K562 (cell line): ENCODE measurements around the gene GADD45B. TPM values are rescaled to one million over a fixed set of nuclear protein-coding genes. Genes with fewer than 3 reads are reported as not detected.

ENCODE experiments used
- ATAC-seq: fragments of 200-7000 bp; cut with Tn5 transposase; 3 replicates; pipeline ENCODE4 v1.9.1; 2020; ENCODE audit warnings: moderate library complexity
- BruUV-seq: library from RNA; stranded (reverse); fragments of 400-500 nt; replicated peaks from 2 replicates; lab custom pipeline; 2021; lab: Mats Ljungman, UMichigan
- CTCF ChIA-PET: fragments of 300-600 bp; formaldehyde crosslinking; extraction: SDS; loops from one replicate; lab custom pipeline; 2021; ENCODE audit warnings: low intra/inter-chr PET ratio; lab: Yijun Ruan, JAX
- POLR2A ChIA-PET: fragments of 300-600, 350-650 bp; sonication (Branson Sonifier 250); formaldehyde crosslinking; extraction: SDS; loops from one replicate; lab custom pipeline; 2021; ENCODE audit warnings: antibody characterized with exemption, inconsistent platforms; lab: Yijun Ruan, JAX
- DNase-seq, 4 experiments: peaks; one replicate each; pipeline versions ENCODE4 v3.0.0 to v3.0.0-alpha.2; 2011 to 2018; ENCODE audit warnings: low spot score in 3 of 4, mixed read lengths in 3 of 4; ENCODE audit errors: extremely low read depth in 1 of 4
- FAIRE-seq: peaks from 2 replicates; lab custom pipeline; 2011; peaks lifted over from hg19 to GRCh38; lab: Jason Lieb, UNC
- H2AFZ ChIP-seq: 2 replicates; pipeline ENCODE4 v1.6.0; 2011; ENCODE audit warnings: low read depth, low read length, control low read depth, inconsistent platforms
- H3K27ac ChIP-seq: fragments of 200-600 bp; 3 replicates; pipeline ENCODE4 v1.8.0; 2011; ENCODE audit warnings: low read depth, mild to moderate bottlenecking, control low read depth, inconsistent platforms, low read length, moderate library complexity, mixed read lengths; ENCODE audit errors: extremely low read depth
- H3K27me3 ChIP-seq, 2 experiments: fragments of 300-600 bp in 1 of 2; 2 replicates in 1 of 2; 3 replicates in 1 of 2; pipeline versions ENCODE4 v1.6.0 to v1.8.0; 2011; ENCODE audit warnings: inconsistent platforms in 2 of 2, low read length in 2 of 2, mild to moderate bottlenecking in 1 of 2, mixed read lengths in 1 of 2, moderate library complexity in 1 of 2; ENCODE audit not compliant: control insufficient read depth in 2 of 2, insufficient read depth in 2 of 2
- H3K36me3 ChIP-seq: fragments of 300-600 bp; 3 replicates; pipeline ENCODE4 v1.8.0; 2011; ENCODE audit warnings: mild to moderate bottlenecking, low read length, inconsistent platforms; ENCODE audit not compliant: control insufficient read depth, insufficient read depth
- H3K4me1 ChIP-seq, 2 experiments: fragments of 200-600 bp in 1 of 2; replicated peaks in 1 of 2; 2 replicates in 1 of 2; 3 replicates in 1 of 2; pipeline versions ENCODE4 v1.5.1 to v1.8.0; 2011; ENCODE audit warnings: inconsistent platforms in 2 of 2, low read length in 2 of 2, mild to moderate bottlenecking in 1 of 2, mixed read lengths in 1 of 2, moderate library complexity in 1 of 2; ENCODE audit not compliant: control insufficient read depth in 2 of 2, insufficient read depth in 2 of 2
- H3K4me2 ChIP-seq: 2 replicates; pipeline ENCODE4 v1.6.1; 2011; ENCODE audit warnings: low read length, control low read depth, inconsistent platforms, mixed read lengths; ENCODE audit not compliant: insufficient read depth
- H3K4me3 ChIP-seq: fragments of 200-600 bp; sonication (generic), shearing (Covaris generic); 2 replicates; pipeline ENCODE4 v1.5.1; 2016; ENCODE audit warnings: control low read depth, inconsistent platforms
- H3K79me2 ChIP-seq: fragments of 200-600 bp; 3 replicates; pipeline ENCODE4 v1.8.0; 2011; ENCODE audit warnings: low read length, inconsistent platforms; ENCODE audit not compliant: control insufficient read depth, insufficient read depth
- H3K9ac ChIP-seq, 2 experiments: 2 replicates each; pipeline versions ENCODE4 v1.6.0 to v1.6.1; 2011; ENCODE audit warnings: low read depth in 2 of 2, low read length in 2 of 2, control low read depth in 1 of 2, inconsistent platforms in 1 of 2, mild to moderate bottlenecking in 1 of 2, mixed read lengths in 1 of 2; ENCODE audit not compliant: insufficient read depth in 1 of 2
- H3K9me1 ChIP-seq: one replicate; pipeline ENCODE4 v1.6.0; 2011; ENCODE audit warnings: inconsistent platforms, mild to moderate bottlenecking, low read length, moderate library complexity; ENCODE audit not compliant: control insufficient read depth, insufficient read depth
- H3K9me3 ChIP-seq: replicated peaks from 2 replicates; pipeline ENCODE4 v1.5.1; 2011; ENCODE audit warnings: low read depth, low read length, inconsistent platforms; ENCODE audit not compliant: control insufficient read depth, insufficient read depth
- H4K20me1 ChIP-seq: replicated peaks from 2 replicates; pipeline ENCODE4 v1.6.1; 2011; ENCODE audit warnings: low read length, inconsistent platforms, mixed read lengths; ENCODE audit not compliant: control insufficient read depth, insufficient read depth
- SMARCB1 ChIP-seq: IDR thresholded peaks from 2 replicates; pipeline ENCODE4 v1.6.1; 2011; ENCODE audit warnings: improper control_type of control experiment, low read depth; ENCODE audit not compliant: insufficient read length
- ZKSCAN1 ChIP-seq: fragments of 150-350 bp; IDR thresholded peaks from 2 replicates; pipeline ENCODE4 v1.6.1; 2016; ENCODE audit warnings: low read depth, low read length
- ZNF263 ChIP-seq: sonication (generic); formaldehyde crosslinking; IDR thresholded peaks from 2 replicates; pipeline ENCODE4 v1.8.0; 2022; ENCODE audit warnings: mild to moderate bottlenecking, missing genetic modification reagents, borderline replicate concordance
- WGBS: fragments of 100-300 bp; shearing (Covaris generic); methylation state at CpG from one replicate; pipeline ENCODE4 v1.1.6; 2016; ENCODE audit warnings: low coverage, mixed read lengths; ENCODE audit not compliant: insufficient coverage; ENCODE audit errors: missing lambda C conversion rate; 5-methylcytosine and 5-hydroxymethylcytosine counted together
- in situ Hi-C: fragments of 300-500 bp; cut with MboI; formaldehyde crosslinking; loops from 4 replicates; pipeline ENCODE4 v1.15.0; 2018; ENCODE audit warnings: inconsistent platforms, mixed read lengths
- intact Hi-C: fragments of 100-400 bp; cut with micrococcal nuclease; formaldehyde crosslinking; loops from 2 replicates; pipeline ENCODE4 v1.14.2; 2022
- polyA plus RNA-seq, 8 experiments: library from polyadenylated mRNA; depleted of rRNA in 4 of 8; stranded (reverse) in 5 of 8; unstranded in 3 of 8; fragments of >200 nt; fragmentation: Nextera tagmentation in 2 of 8; fragmentation: Illumina TruSeq in 1 of 8; extraction: Ambion mirVana in 2 of 8; extraction: Trizol in 1 of 8; gene quantifications; 2 replicates each; pipeline versions ENCODE4 v1.2.1 to v1.2.3, GENCODE V29; 2011 to 2014; ENCODE audit warnings: inconsistent platforms in 1 of 8, missing spikeins in 1 of 8
- total RNA-seq, 7 experiments: library from RNA; depleted of rRNA in 6 of 7; stranded (reverse); fragments of >200 nt in 6 of 7; fragmentation: Illumina TruSeq in 2 of 7; extraction: Trizol in 2 of 7; gene quantifications; 2 replicates each; pipeline versions ENCODE4 v1.2.1 to v1.2.3, GENCODE V29; 2011 to 2021; ENCODE audit warnings: low replicate concordance in 1 of 7
- TF ChIP-seq, protein P1 (sequence below): sonication (generic); formaldehyde crosslinking; IDR thresholded peaks from 2 replicates; pipeline ENCODE4 v1.8.0; 2022; ENCODE audit warnings: missing genetic modification reagents, mild to moderate bottlenecking, borderline replicate concordance

The GADD45B gene
- total and polyA plus RNA-seq, 9 of the 15 experiments (the other 6 are each of a cell fraction or from before 2014, with no cell fraction given) = 0.06 to 4.1 (median 2.1) TPM

DNA sequence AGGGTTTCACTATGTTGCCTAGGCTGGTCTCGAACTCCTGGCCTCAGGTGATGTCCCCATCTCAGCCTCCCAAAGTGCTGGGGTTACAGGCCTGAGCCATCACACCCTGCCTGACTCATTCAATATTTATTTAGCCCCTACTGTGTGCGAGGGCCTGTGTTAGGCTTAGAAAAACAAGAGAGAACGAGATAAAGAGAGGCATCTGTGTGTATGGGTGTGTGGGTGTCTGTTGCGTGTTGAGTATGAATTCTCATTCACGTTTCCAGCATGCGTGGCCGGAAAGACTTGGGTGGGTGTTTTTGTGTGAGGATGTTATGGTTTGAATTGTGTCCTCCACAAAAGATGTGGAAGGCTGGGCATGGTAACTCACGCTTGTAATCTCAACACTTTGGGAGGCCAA, 9.5 kb downstream of the GADD45B start:
- CTCF ChIA-PET = no interaction called here
- intact Hi-C loops (no loop called here), in situ Hi-C loops (no loop called here)
- DNase-seq (no peak), ATAC-seq (no peak), FAIRE-seq (no peak)
- 8% methylated on average over 8 of the region's 8 CpGs for WGBS
- Histone ChIP-seq H3K9me1 (no peaks in the 10 kb centered on the region), H3K4me2 (no peak overlapping the region), H3K9ac (no peak overlapping the region), H3K4me1 (peaks cover 0 to 9% of the 10 kb centered on the region in 2 experiments; a peak in 2 of 5 replicates), H3K27ac (no peak overlapping the region), H3K27me3 (peaks cover 8 to 49% of the 10 kb centered on the region in 2 experiments; a peak in 4 of 5 replicates), H4K20me1 (0 out of 2 replicates have a peak, but pooled peaks cover 5% of the 10 kb centered on the region), H2AFZ (no peak overlapping the region), H3K4me3 (no peak overlapping the region), H3K9me3 (no peaks in the 10 kb centered on the region), H3K36me3 (no peaks in the 10 kb centered on the region), H3K79me2 (no peaks in the 10 kb centered on the region)
- POLR2A ChIA-PET = interaction anchor here (1.7 kb wide), 1 partner anchor 9 kb away, joined by 15 read pairs; the partner anchor contains the start of gene GADD45B
- BruUV-seq = no TSS peak
- TF ChIP-seq ZKSCAN1 = peak; percentile 51; the same call in 1 of the 2 replicates
- no peak for TF ChIP-seq SMARCB1

DNA sequence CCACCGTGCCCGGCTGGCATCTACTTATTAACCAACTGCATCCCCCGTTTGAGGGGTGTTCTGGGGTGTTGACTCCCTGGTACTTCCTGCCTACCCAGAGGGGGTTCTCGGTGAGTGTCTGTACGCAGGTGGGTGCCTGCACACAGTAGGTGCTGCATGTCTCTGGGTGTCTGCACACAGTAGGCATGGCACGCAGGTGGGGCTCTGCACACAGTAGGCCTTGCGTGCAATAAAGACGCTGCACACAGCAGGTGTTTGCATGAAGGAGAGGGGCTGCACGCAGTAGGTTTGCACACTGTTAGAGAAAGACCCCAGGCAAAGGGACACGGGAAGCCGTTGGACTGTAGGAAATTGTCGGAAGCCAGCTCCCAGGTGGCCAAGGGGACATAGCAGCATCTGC, 11.2 kb downstream of the GADD45B start:
- H3K9me1 ChIP-seq = no peaks in the 10 kb centered on the region
- peaks cover 0 to 12% of the 10 kb centered on the region in 2 experiments; a peak in 1 of 5 replicates for H3K4me1 ChIP-seq
- DNase-seq (no peak), FAIRE-seq (no peak), ATAC-seq (no peak)
- no peaks in the 10 kb centered on the region for H4K20me1 ChIP-seq
- no peaks in the 10 kb centered on the region for H3K36me3 ChIP-seq
- H3K27me3 ChIP-seq = peaks cover 7 to 51% of the 10 kb centered on the region in 2 experiments; a peak in 4 of 5 replicates
- H3K9me3 ChIP-seq = no peaks in the 10 kb centered on the region
- CTCF ChIA-PET = no interaction called here
- intact Hi-C loops (no loop called here), in situ Hi-C loops (no loop called here)
- POLR2A ChIA-PET = interaction anchor here (0.6 to 1.3 kb wide), 2 partner anchors 9 to 11 kb away, joined by 3 to 5 read pairs; partner anchors contain the start of gene GADD45B
- no peak overlapping the region for H3K4me2 ChIP-seq
- 27% methylated on average over 12 of the region's 12 CpGs for WGBS
- no TSS peak for BruUV-seq
- H3K27ac ChIP-seq = no peak overlapping the region
- no peak overlapping the region for H2AFZ ChIP-seq
- H3K9ac ChIP-seq = no peak overlapping the region
- TF ChIP-seq, protein P1, sequence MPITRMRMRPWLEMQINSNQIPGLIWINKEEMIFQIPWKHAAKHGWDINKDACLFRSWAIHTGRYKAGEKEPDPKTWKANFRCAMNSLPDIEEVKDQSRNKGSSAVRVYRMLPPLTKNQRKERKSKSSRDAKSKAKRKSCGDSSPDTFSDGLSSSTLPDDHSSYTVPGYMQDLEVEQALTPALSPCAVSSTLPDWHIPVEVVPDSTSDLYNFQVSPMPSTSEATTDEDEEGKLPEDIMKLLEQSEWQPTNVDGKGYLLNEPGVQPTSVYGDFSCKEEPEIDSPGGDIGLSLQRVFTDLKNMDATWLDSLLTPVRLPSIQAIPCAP (CRISPR knock-in tag) = no peak
- TF ChIP-seq ZNF263 (CRISPR knock-in tag) (no peak), ZKSCAN1 (peak; percentile 99)
- H3K4me3 ChIP-seq = no peak overlapping the region
- H3K79me2 ChIP-seq = no peaks in the 10 kb centered on the region
